H1 (cell line): ENCODE results near the gene BCL2L1. TPM values are rescaled to one million over a fixed set of nuclear protein-coding genes. Genes with fewer than 3 reads are reported as not detected.

Source experiments
- CBX8 ChIP-seq: fragments of 300-800, 300-1000 bp; sonication (generic); IDR thresholded peaks from 2 replicates; pipeline ENCODE4 v1.7.1; 2016; ENCODE audit warnings: low read depth, low read length, borderline replicate concordance
- POLR2AphosphoS5 ChIP-seq: IDR thresholded peaks from 2 replicates; pipeline ENCODE4 v1.6.1; 2011; ENCODE audit warnings: low read depth, low read length
- TEAD4 ChIP-seq: IDR thresholded peaks from 2 replicates; pipeline ENCODE4 v1.6.1; 2012; ENCODE audit warnings: low read depth, low read length, inconsistent platforms, mixed read lengths
- polyA plus RNA-seq, 7 experiments: library from polyadenylated mRNA; depleted of rRNA in 3 of 7; stranded (reverse) in 5 of 7; unstranded in 2 of 7; fragments of >200 nt in 5 of 7; fragments of 200-250 nt in 2 of 7; gene quantifications; 1 replicate in 5 of 7; 2 replicates in 1 of 7; 4 replicates in 1 of 7; pipeline versions ENCODE4 v1.2.1 to v1.2.3, GENCODE V29; 2011 to 2013; ENCODE audit warnings: missing spikeins in 2 of 7, mixed read lengths in 2 of 7
- total RNA-seq: library from RNA; stranded (reverse); fragmentation: NEBNext Ultra II Directional; extraction: Animal tissue kit (Norgen Biotek cat#: 25700); gene quantifications from 2 replicates; pipeline ENCODE4 v1.2.1, GENCODE V29; 2021
- TF ChIP-seq, protein P1 (sequence below), 3 experiments: IDR thresholded peaks; 1 replicate in 2 of 3; 2 replicates in 1 of 3; pipeline versions ENCODE4 v1.5.1 to v1.6.1; 2011; ENCODE audit warnings: low read length in 3 of 3, mild to moderate bottlenecking in 3 of 3, inconsistent platforms in 2 of 3, low read depth in 1 of 3, moderate library complexity in 1 of 3; ENCODE audit not compliant: insufficient read depth in 1 of 3; ENCODE audit errors: control extremely low read depth in 1 of 3

The BCL2L1 gene
- total and polyA plus RNA-seq, 2 of the 8 experiments (the other 6 are each of a cell fraction or from before 2014, with no cell fraction given) = 64.9 to 66.1 TPM

DNA sequence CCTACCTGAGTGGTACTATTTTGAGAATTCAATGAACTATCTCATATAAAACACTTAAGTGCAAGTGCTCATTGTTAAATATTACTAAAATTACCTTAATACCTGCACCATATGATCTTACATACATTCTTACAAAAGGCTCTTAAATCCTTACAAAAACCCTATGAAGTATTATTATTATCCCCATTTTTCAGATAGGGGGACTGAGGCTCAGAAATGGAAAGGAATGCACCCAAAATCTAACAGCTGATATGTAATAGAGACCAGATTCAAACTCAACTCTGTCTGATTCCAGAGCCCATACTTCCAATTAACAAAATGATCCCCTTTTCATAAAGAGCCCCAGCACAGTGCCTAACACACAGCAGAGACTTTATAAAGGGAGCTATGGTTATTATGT is 17.5 kb downstream of the BCL2L1 start (continued):
- TF ChIP-seq, protein P1, sequence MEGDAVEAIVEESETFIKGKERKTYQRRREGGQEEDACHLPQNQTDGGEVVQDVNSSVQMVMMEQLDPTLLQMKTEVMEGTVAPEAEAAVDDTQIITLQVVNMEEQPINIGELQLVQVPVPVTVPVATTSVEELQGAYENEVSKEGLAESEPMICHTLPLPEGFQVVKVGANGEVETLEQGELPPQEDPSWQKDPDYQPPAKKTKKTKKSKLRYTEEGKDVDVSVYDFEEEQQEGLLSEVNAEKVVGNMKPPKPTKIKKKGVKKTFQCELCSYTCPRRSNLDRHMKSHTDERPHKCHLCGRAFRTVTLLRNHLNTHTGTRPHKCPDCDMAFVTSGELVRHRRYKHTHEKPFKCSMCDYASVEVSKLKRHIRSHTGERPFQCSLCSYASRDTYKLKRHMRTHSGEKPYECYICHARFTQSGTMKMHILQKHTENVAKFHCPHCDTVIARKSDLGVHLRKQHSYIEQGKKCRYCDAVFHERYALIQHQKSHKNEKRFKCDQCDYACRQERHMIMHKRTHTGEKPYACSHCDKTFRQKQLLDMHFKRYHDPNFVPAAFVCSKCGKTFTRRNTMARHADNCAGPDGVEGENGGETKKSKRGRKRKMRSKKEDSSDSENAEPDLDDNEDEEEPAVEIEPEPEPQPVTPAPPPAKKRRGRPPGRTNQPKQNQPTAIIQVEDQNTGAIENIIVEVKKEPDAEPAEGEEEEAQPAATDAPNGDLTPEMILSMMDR (IDR thresholded peaks at IDR 0.05; ENCODE audit: control extremely low read depth in 1 of 3, insufficient read depth in 1 of 3, low read depth in 1 of 3, low read length in 3 of 3) = no peak
- TF ChIP-seq CBX8 (no peak), TEAD4 (no peak), POLR2AphosphoS5 (no peak)
